Measurements from ENCODE around the gene CCDC43.

The CCDC43 gene

DNA sequence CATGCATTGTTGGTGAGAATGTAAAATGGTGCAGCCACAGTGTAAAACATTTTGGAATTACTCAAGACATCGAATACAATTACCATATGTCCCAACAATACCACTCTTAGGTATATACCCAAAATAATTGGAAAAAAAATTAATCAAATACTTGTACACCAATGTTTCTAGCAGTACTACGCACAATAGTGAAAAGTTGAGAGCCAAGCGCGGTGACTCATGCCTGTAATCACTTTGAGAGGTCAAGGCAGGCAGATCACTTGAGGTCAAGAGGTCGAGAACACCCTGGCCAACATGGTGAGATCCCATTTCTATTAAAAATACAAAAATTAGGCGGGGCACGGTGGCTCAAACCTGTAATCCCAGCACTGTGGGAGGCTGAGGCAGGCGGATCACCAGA lies 36.8 kb downstream of the CCDC43 start:
- Histone ChIP-seq H3K4me2 (ENCODE audit: low read length) (no peak overlapping the region), H3F3A (ENCODE audit: control insufficient read depth, insufficient read depth) (no peaks in the 10 kb centered on the region), H3K4me3 (ENCODE audit: low read length) (no peak overlapping the region), H3K9me3 (ENCODE audit: control insufficient read depth, insufficient read depth, low read length) (no peaks in the 10 kb centered on the region), H4K20me1 (ENCODE audit: control insufficient read depth, insufficient read depth, low read depth, low read length) (no peaks in the 10 kb centered on the region), H3K79me2 (ENCODE audit: control insufficient read depth, low read length) (no peaks in the 10 kb centered on the region), H3K27me3 (ENCODE audit: control insufficient read depth, low read length) (peaks cover 14% of the 10 kb centered on the region), H3K4me1 (ENCODE audit: control insufficient read depth, low read length) (no peaks in the 10 kb centered on the region), H3K9me2 (replicated peaks; ENCODE audit: control insufficient read depth, low read length) (no peaks in the 10 kb centered on the region), H3K36me3 (ENCODE audit: control insufficient read depth, low read length) (no peaks in the 10 kb centered on the region), H3K27ac (ENCODE audit: low read depth, low read length) (no peak overlapping the region)
- TF ChIP-seq, protein P1, sequence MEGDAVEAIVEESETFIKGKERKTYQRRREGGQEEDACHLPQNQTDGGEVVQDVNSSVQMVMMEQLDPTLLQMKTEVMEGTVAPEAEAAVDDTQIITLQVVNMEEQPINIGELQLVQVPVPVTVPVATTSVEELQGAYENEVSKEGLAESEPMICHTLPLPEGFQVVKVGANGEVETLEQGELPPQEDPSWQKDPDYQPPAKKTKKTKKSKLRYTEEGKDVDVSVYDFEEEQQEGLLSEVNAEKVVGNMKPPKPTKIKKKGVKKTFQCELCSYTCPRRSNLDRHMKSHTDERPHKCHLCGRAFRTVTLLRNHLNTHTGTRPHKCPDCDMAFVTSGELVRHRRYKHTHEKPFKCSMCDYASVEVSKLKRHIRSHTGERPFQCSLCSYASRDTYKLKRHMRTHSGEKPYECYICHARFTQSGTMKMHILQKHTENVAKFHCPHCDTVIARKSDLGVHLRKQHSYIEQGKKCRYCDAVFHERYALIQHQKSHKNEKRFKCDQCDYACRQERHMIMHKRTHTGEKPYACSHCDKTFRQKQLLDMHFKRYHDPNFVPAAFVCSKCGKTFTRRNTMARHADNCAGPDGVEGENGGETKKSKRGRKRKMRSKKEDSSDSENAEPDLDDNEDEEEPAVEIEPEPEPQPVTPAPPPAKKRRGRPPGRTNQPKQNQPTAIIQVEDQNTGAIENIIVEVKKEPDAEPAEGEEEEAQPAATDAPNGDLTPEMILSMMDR (IDR thresholded peaks at IDR 0.05; ENCODE audit: low read depth, low read length, poor library complexity, severe bottlenecking), result no peak
- no peak for TF ChIP-seq EZH2phosphoT487 (IDR thresholded peaks at IDR 0.05; ENCODE audit: borderline replicate concordance, low read length)

- no peak overlapping the region for H3K27ac ChIP-seq (ENCODE audit: low read depth, low read length)
- H3F3A ChIP-seq (ENCODE audit: control insufficient read depth, insufficient read depth), result no peaks in the 10 kb centered on the region
- no peaks in the 10 kb centered on the region for H3K79me2 ChIP-seq (ENCODE audit: control insufficient read depth, low read length)
- no peaks in the 10 kb centered on the region for H3K9me2 ChIP-seq (replicated peaks; ENCODE audit: control insufficient read depth, low read length)
- no peaks in the 10 kb centered on the region for H3K4me1 ChIP-seq (ENCODE audit: control insufficient read depth, low read length)
- peaks cover 16% of the 10 kb centered on the region for H3K27me3 ChIP-seq (ENCODE audit: control insufficient read depth, low read length)
- no peaks in the 10 kb centered on the region for H3K36me3 ChIP-seq (ENCODE audit: control insufficient read depth, low read length)
- H3K9me3 ChIP-seq (ENCODE audit: control insufficient read depth, insufficient read depth, low read length), result no peaks in the 10 kb centered on the region
- H3K4me2 ChIP-seq (ENCODE audit: low read length), result no peak overlapping the region
- no peak overlapping the region for H3K4me3 ChIP-seq (ENCODE audit: low read length)
- no peaks in the 10 kb centered on the region for H4K20me1 ChIP-seq (ENCODE audit: control insufficient read depth, insufficient read depth, low read depth, low read length)
- TF ChIP-seq, protein P1 (IDR thresholded peaks at IDR 0.05; ENCODE audit: low read depth, low read length, poor library complexity, severe bottlenecking), result no peak
These were observed 38.3 kb downstream of the CCDC43 start for GRCh38 chr17:44651228-44651627.

GRCh38 chr17:44648963-44649362 lies 40.6 kb downstream of the CCDC43 start:
- Histone ChIP-seq H3K27ac (ENCODE audit: low read depth, low read length) (no peak overlapping the region), H4K20me1 (ENCODE audit: control insufficient read depth, insufficient read depth, low read depth, low read length) (no peaks in the 10 kb centered on the region), H3K9me3 (ENCODE audit: control insufficient read depth, insufficient read depth, low read length) (no peaks in the 10 kb centered on the region), H3F3A (ENCODE audit: control insufficient read depth, insufficient read depth) (no peaks in the 10 kb centered on the region), H3K27me3 (ENCODE audit: control insufficient read depth, low read length) (peaks cover 16% of the 10 kb centered on the region), H3K79me2 (ENCODE audit: control insufficient read depth, low read length) (no peaks in the 10 kb centered on the region), H3K4me1 (ENCODE audit: control insufficient read depth, low read length) (no peaks in the 10 kb centered on the region), H3K36me3 (ENCODE audit: control insufficient read depth, low read length) (no peaks in the 10 kb centered on the region), H3K4me2 (ENCODE audit: low read length) (no peak overlapping the region), H3K9me2 (replicated peaks; ENCODE audit: control insufficient read depth, low read length) (no peaks in the 10 kb centered on the region), H3K4me3 (ENCODE audit: low read length) (no peak overlapping the region)
- TF ChIP-seq, protein P1 (IDR thresholded peaks at IDR 0.05; ENCODE audit: low read depth, low read length, poor library complexity, severe bottlenecking), result no peak
- no peak for TF ChIP-seq EZH2phosphoT487 (IDR thresholded peaks at IDR 0.05; ENCODE audit: borderline replicate concordance, low read length)

DNA sequence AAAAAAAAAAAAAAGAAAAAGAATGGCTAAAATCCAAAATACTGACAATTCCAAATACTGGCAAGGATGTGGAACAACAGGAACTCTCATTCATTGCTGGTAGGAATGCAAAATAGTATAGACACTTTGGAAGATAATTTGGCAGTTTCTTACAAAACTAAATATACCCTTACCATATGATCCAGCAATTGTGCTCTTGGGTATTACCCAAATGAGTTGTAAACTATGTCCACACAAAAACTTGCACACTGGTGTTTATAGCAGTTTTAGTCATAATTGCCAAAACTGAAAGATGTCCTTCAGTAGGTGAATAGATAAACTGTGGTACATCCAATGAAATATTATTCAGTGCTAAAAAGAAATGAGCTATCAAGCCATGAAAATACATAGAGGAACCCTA lies 41.8 kb downstream of the CCDC43 start:
- Histone ChIP-seq H4K20me1 (ENCODE audit: control insufficient read depth, insufficient read depth, low read depth, low read length) (no peaks in the 10 kb centered on the region), H3K9me2 (replicated peaks; ENCODE audit: control insufficient read depth, low read length) (no peaks in the 10 kb centered on the region), H3K4me3 (ENCODE audit: low read length) (no peak overlapping the region), H3K27ac (ENCODE audit: low read depth, low read length) (no peak overlapping the region), H3K27me3 (ENCODE audit: control insufficient read depth, low read length) (peaks cover 16% of the 10 kb centered on the region), H3F3A (ENCODE audit: control insufficient read depth, insufficient read depth) (no peaks in the 10 kb centered on the region), H3K79me2 (ENCODE audit: control insufficient read depth, low read length) (no peaks in the 10 kb centered on the region), H3K4me1 (ENCODE audit: control insufficient read depth, low read length) (no peaks in the 10 kb centered on the region), H3K9me3 (ENCODE audit: control insufficient read depth, insufficient read depth, low read length) (no peaks in the 10 kb centered on the region), H3K4me2 (ENCODE audit: low read length) (no peak overlapping the region), H3K36me3 (ENCODE audit: control insufficient read depth, low read length) (no peaks in the 10 kb centered on the region)
- TF ChIP-seq, protein P1 (IDR thresholded peaks at IDR 0.05; ENCODE audit: low read depth, low read length, poor library complexity, severe bottlenecking), result no peak

Measured in DOHH2 (cell line).